OCI-LY7 (cell line): ENCODE data around the gene SIK3. TPM values are rescaled to one million over a fixed set of nuclear protein-coding genes. Genes with fewer than 3 reads are reported as not detected.

Experiments
- BruUV-seq: library from RNA; stranded (reverse); fragments of 400-500 nt; replicated peaks from 2 replicates; lab custom pipeline; 2021; lab: Mats Ljungman, UMichigan
- CTCF ChIA-PET: fragments of 300-600 bp; sonication (Branson Sonifier 250); formaldehyde crosslinking; loops from one replicate; lab custom pipeline; 2022; ENCODE audit warnings: antibody characterized with exemption; ENCODE audit not compliant: unreplicated experiment; lab: Charles Lee
- POLR2A ChIA-PET: fragments of 300-600 bp; sonication (Branson Sonifier 250); formaldehyde crosslinking; loops from one replicate; lab custom pipeline; 2022; ENCODE audit warnings: antibody characterized with exemption; lab: Charles Lee
- DNase-seq: peaks from one replicate; pipeline ENCODE4 v3.0.0-alpha.2; 2015; ENCODE audit warnings: low spot score
- H2AFZ ChIP-seq: fragments of 200-600 bp; sonication (generic), shearing (Covaris generic); 2 replicates; pipeline ENCODE4 v1.6.1; 2014; ENCODE audit warnings: mild to moderate bottlenecking, antibody characterized with exemption, low read length, moderate library complexity
- H3K27ac ChIP-seq: fragments of 200-600 bp; sonication (generic); 2 replicates; pipeline ENCODE4 v1.5.1; 2014; ENCODE audit warnings: mixed run types, low read depth, mild to moderate bottlenecking, moderate library complexity, low read length, inconsistent platforms; ENCODE audit not compliant: poor library complexity, severe bottlenecking
- H3K36me3 ChIP-seq: fragments of 200-600 bp; sonication (generic); 2 replicates; pipeline ENCODE4 v1.6.1; 2014; ENCODE audit warnings: mild to moderate bottlenecking, antibody characterized with exemption, low read length, moderate library complexity, mixed read lengths; ENCODE audit not compliant: insufficient read depth
- H3K4me1 ChIP-seq: fragments of 200-600 bp; sonication (generic); 2 replicates; pipeline ENCODE4 v1.5.1; 2014; ENCODE audit warnings: mild to moderate bottlenecking, low read length; ENCODE audit not compliant: insufficient read depth, poor library complexity, severe bottlenecking
- H3K4me2 ChIP-seq: fragments of 200-600 bp; sonication (generic); 2 replicates; pipeline ENCODE4 v1.6.1; 2014; ENCODE audit warnings: mild to moderate bottlenecking, low read length
- H3K4me3 ChIP-seq: fragments of 200-600 bp; sonication (generic); 2 replicates; pipeline ENCODE4 v1.5.1; 2014; ENCODE audit warnings: mild to moderate bottlenecking, low read depth, low read length; ENCODE audit not compliant: poor library complexity, severe bottlenecking
- H3K79me2 ChIP-seq: fragments of 200-600 bp; sonication (generic); 2 replicates; pipeline ENCODE4 v1.6.1; 2016; ENCODE audit warnings: low read depth, mild to moderate bottlenecking, low read length, moderate library complexity, mixed read lengths; ENCODE audit not compliant: insufficient read depth
- H3K9me2 ChIP-seq: fragments of 200-600 bp; sonication (generic); 2 replicates; pipeline ENCODE4 v1.6.1; 2016; ENCODE audit warnings: mild to moderate bottlenecking, low read length, mixed read lengths; ENCODE audit not compliant: insufficient read depth
- H3K9me3 ChIP-seq: fragments of 200-600 bp; sonication (generic); 2 replicates; pipeline ENCODE4 v1.6.1; 2014; ENCODE audit warnings: mild to moderate bottlenecking, mixed run types, low read length, mixed read lengths
- H4K20me1 ChIP-seq: fragments of 200-600 bp; sonication (generic); 2 replicates; pipeline ENCODE4 v1.6.1; 2014; ENCODE audit warnings: mild to moderate bottlenecking, antibody characterized with exemption, low read length, moderate library complexity, mixed read lengths; ENCODE audit not compliant: insufficient read depth
- EZH2phosphoT487 ChIP-seq: fragments of 200-600 bp; sonication (generic); IDR thresholded peaks from 2 replicates; pipeline ENCODE4 v1.6.1; 2018; ENCODE audit warnings: low read depth, borderline replicate concordance, mild to moderate bottlenecking, mixed run types, antibody characterized with exemption, low read length, moderate library complexity, mixed read lengths
- intact Hi-C: fragments of 100-400 bp; cut with micrococcal nuclease; formaldehyde crosslinking; loops from one replicate; pipeline ENCODE4 v1.10.0; 2022; ENCODE audit not compliant: unreplicated experiment
- total RNA-seq, 2 experiments: library from RNA; depleted of rRNA in 1 of 2; stranded (reverse); fragments of >200 nt in 1 of 2; shearing (Covaris generic) in 1 of 2; gene quantifications; 2 replicates each; pipeline ENCODE4 v1.2.3, GENCODE V29; 2014 to 2022
- TF ChIP-seq, protein P1 (sequence below): fragments of 200-600 bp; sonication (generic); conservative IDR thresholded peaks from 2 replicates; pipeline ENCODE4 v1.5.1; 2014; ENCODE audit warnings: mild to moderate bottlenecking, antibody characterized with exemption, low read length, moderate library complexity, mixed read lengths

The SIK3 gene
- total RNA-seq, 2 experiments from 2014 or later = 29.3 to 72.9 TPM

DNA sequence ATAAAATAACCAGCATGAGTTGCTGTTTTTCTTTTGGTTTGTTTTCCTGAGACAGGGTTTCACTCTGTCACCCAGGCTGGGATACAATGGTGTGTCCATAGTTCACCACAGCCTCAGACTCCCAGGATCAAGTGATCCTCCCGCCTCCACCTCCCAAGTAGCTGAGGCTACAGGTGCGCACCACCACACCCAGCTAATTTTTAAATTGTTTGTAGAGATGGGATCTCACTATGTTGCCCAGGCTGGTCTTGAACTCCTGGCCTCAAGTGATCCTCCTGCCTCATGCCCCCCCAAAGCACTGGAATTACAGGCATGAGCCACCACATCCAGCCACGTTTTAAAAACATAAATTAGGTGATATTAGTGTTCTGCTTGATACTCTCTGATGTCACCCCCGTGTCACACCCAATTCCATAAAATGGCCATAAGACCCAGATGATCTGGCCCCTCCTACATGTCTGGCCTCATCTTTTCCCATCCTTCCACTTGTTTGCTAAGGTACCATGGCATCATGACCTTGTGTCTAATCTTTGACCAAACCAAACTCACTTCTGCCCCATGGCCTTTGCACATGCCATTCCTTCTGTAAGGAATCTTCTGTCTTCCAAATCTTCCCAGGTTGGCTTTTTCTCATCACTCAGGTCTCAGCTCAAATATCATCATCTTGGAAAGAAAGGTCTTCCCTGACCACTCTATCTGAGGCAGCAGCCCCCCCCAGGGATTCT lies 6.3 kb downstream of the SIK3 start:
- Histone ChIP-seq H3K9me2 (no peaks in the 10 kb centered on the region), H4K20me1 (peaks cover 20% of the 10 kb centered on the region), H3K4me2 (no peak overlapping the region), H3K9me3 (peaks cover 8% of the 10 kb centered on the region; the same call in 1 of the 2 replicates), H3K79me2 (peaks cover 97% of the 10 kb centered on the region), H2AFZ (no peak overlapping the region), H3K4me1 (peaks cover 25% of the 10 kb centered on the region), H3K36me3 (peaks cover 20% of the 10 kb centered on the region), H3K4me3 (no peak overlapping the region), H3K27ac (no peak overlapping the region)
- ChIA-PET POLR2A (interaction anchor here (0.6 kb wide), 1 partner anchor 166 kb away, joined by 5 read pairs; no protein-coding TSS in a partner anchor), CTCF (no interaction called here)
- DNase-seq = no peak
- intact Hi-C loops = loop anchor here (10.0 kb wide), 2 partner anchors 107 to 137 kb away; no protein-coding TSS in a partner anchor
- no TSS peak for BruUV-seq
- TF ChIP-seq EZH2phosphoT487 = no peak
- TF ChIP-seq, protein P1, sequence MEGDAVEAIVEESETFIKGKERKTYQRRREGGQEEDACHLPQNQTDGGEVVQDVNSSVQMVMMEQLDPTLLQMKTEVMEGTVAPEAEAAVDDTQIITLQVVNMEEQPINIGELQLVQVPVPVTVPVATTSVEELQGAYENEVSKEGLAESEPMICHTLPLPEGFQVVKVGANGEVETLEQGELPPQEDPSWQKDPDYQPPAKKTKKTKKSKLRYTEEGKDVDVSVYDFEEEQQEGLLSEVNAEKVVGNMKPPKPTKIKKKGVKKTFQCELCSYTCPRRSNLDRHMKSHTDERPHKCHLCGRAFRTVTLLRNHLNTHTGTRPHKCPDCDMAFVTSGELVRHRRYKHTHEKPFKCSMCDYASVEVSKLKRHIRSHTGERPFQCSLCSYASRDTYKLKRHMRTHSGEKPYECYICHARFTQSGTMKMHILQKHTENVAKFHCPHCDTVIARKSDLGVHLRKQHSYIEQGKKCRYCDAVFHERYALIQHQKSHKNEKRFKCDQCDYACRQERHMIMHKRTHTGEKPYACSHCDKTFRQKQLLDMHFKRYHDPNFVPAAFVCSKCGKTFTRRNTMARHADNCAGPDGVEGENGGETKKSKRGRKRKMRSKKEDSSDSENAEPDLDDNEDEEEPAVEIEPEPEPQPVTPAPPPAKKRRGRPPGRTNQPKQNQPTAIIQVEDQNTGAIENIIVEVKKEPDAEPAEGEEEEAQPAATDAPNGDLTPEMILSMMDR = no peak

DNA sequence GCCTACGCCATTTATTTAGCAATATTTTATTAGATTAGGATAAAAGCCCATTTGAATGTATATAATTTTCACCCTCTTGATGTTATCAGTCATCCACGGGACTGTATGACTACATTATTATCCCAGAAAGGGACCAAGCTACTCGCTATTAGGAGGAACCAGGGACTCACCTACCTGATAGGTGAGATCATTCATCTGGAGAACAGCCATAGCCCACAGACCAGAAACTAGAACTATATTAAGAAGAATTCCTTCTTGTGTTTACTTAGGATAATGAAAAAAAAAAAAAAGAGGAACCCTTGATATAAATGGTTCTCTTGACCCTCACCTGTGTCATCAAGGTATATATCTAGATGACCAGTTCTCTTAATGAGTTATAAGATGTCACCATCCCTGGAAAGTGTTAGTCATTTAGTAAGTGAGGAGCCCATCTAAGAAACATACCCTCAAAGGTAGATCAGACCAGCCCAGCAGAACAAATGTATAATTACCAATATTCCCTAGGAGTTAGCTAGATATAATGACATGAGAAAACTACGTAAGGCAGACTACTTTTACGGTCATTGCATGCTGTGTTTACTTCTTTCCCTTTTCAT lies 8.0 kb downstream of the SIK3 start:
- peaks cover 93% of the 10 kb centered on the region for H3K79me2 ChIP-seq
- H2AFZ ChIP-seq = no peak overlapping the region
- peaks cover 14% of the 10 kb centered on the region for H4K20me1 ChIP-seq
- no peak overlapping the region for H3K4me2 ChIP-seq
- BruUV-seq = no TSS peak
- TF ChIP-seq, protein P1 = no peak
- TF ChIP-seq EZH2phosphoT487 = no peak
- H3K4me3 ChIP-seq = no peak overlapping the region
- H3K9me2 ChIP-seq = no peaks in the 10 kb centered on the region
- CTCF ChIA-PET = no interaction called here
- peaks cover 20% of the 10 kb centered on the region for H3K36me3 ChIP-seq
- no peak overlapping the region for H3K27ac ChIP-seq
- POLR2A ChIA-PET = interaction anchor here (0.7 to 0.8 kb wide), 6 partner anchors 9 to 832 kb away, joined by 3 to 8 read pairs (median 4); no protein-coding TSS in a partner anchor
- DNase-seq = no peak
- peaks cover 9% of the 10 kb centered on the region for H3K4me1 ChIP-seq
- H3K9me3 ChIP-seq = peaks cover 8% of the 10 kb centered on the region; the same call in 1 of the 2 replicates
- intact Hi-C loops = loop anchor here (10.0 kb wide), 2 partner anchors 105 to 135 kb away; no protein-coding TSS in a partner anchor
